ENCODE measurements around the gene MRPS22. TPM values are rescaled to one million over a fixed set of nuclear protein-coding genes. Genes with fewer than 3 reads are reported as not detected.

The MRPS22 gene
- total and polyA plus RNA-seq, 9 of the 15 experiments (the other 6 are each of a cell fraction or from before 2014, with no cell fraction given): 148 to 397 (median 229) TPM

DNA sequence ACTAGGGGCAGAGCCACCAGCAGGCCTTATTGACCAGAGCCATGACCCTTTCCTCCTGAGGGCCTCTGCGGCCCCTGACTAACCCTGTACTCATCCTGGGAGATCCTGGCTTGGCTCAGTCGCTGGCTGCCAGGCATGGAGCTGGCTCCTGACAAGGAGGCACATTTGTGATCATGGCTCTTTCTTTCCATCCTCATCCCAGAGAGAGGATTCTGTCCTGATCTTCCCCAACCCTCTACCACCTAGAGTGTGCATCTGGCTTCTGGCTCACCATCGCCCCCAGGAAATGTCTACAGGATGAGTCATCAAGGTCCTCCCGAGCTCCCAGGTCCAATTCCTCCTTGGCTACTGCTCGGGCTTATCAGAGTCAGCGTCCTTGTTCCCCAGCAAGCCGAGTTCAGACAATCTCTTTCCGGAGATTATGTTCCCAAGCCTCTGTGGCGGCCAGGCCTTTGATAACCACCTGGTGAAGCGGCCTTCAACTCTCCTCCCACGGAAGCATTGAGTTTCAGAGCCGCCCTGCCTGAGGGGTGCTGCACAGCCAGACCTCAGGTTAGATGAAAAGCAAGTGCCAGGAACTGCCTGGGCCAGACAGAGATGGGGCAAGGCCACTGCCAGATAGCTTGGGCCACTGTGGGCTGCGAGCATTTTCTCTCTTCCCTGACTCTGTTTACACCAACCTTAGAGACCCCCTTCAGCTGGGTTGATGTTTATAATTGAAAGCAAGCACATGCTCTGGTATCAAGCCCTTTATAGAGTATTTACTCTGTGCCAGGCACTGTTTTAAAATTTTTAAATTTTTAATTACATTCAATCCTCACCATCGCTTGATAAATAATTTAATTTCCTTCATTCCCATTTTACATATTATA, 44.3 kb upstream of the MRPS22 start (continued):
- no peak for TF ChIP-seq CCAR2 (IDR thresholded peaks at IDR 0.05; ENCODE audit: low read depth, low read length)
- TF ChIP-seq MAFK (IDR thresholded peaks at IDR 0.05; ENCODE audit: low read length): peak; percentile 6; the same call in 1 of the 2 replicates
- TF ChIP-seq RUNX1 (IDR thresholded peaks at IDR 0.05; ENCODE audit: low read depth): peak; percentile 80; the same call in 1 of the 2 replicates
- no peak for TF ChIP-seq BCL6 (CRISPR knock-in tag; IDR thresholded peaks at IDR 0.05)
- no peak for TF ChIP-seq POLR2AphosphoS2 (IDR thresholded peaks at IDR 0.05; ENCODE audit: low read length)
- no peak for TF ChIP-seq ZNF140 (CRISPR knock-in tag; IDR thresholded peaks at IDR 0.05)
- TF ChIP-seq, protein P1, sequence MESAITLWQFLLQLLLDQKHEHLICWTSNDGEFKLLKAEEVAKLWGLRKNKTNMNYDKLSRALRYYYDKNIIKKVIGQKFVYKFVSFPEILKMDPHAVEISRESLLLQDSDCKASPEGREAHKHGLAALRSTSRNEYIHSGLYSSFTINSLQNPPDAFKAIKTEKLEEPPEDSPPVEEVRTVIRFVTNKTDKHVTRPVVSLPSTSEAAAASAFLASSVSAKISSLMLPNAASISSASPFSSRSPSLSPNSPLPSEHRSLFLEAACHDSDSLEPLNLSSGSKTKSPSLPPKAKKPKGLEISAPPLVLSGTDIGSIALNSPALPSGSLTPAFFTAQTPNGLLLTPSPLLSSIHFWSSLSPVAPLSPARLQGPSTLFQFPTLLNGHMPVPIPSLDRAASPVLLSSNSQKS (CRISPR knock-in tag; IDR thresholded peaks at IDR 0.05): no peak
- peak; percentile 53 for TF ChIP-seq MEIS2 (IDR thresholded peaks at IDR 0.05; ENCODE audit: partially characterized antibody)
- TF ChIP-seq TOE1 (IDR thresholded peaks at IDR 0.05; ENCODE audit: borderline replicate concordance): 0 out of 2 replicates have a peak, but pooled peaks have one; percentile 61
- TF ChIP-seq TOE1 (CRISPR knock-in tag; IDR thresholded peaks at IDR 0.05; ENCODE audit: borderline replicate concordance, low read depth): no peak
- no peak for TF ChIP-seq SREBF1 (IDR thresholded peaks at IDR 0.05; ENCODE audit: borderline replicate concordance, low read depth, low read length)
- TF ChIP-seq, protein P2, sequence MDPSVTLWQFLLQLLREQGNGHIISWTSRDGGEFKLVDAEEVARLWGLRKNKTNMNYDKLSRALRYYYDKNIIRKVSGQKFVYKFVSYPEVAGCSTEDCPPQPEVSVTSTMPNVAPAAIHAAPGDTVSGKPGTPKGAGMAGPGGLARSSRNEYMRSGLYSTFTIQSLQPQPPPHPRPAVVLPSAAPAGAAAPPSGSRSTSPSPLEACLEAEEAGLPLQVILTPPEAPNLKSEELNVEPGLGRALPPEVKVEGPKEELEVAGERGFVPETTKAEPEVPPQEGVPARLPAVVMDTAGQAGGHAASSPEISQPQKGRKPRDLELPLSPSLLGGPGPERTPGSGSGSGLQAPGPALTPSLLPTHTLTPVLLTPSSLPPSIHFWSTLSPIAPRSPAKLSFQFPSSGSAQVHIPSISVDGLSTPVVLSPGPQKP (CRISPR knock-in tag; IDR thresholded peaks at IDR 0.05): no peak
- no peak for TF ChIP-seq BACH1 (tag; IDR thresholded peaks at IDR 0.05)
- TF ChIP-seq, protein P3, sequence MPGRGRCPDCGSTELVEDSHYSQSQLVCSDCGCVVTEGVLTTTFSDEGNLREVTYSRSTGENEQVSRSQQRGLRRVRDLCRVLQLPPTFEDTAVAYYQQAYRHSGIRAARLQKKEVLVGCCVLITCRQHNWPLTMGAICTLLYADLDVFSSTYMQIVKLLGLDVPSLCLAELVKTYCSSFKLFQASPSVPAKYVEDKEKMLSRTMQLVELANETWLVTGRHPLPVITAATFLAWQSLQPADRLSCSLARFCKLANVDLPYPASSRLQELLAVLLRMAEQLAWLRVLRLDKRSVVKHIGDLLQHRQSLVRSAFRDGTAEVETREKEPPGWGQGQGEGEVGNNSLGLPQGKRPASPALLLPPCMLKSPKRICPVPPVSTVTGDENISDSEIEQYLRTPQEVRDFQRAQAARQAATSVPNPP (IDR thresholded peaks at IDR 0.05; ENCODE audit: borderline replicate concordance, insufficient read depth, insufficient read length): no peak
- no peak for TF ChIP-seq HEY1 (CRISPR knock-in tag; IDR thresholded peaks at IDR 0.05; ENCODE audit: borderline replicate concordance)
- TF ChIP-seq, protein P4, sequence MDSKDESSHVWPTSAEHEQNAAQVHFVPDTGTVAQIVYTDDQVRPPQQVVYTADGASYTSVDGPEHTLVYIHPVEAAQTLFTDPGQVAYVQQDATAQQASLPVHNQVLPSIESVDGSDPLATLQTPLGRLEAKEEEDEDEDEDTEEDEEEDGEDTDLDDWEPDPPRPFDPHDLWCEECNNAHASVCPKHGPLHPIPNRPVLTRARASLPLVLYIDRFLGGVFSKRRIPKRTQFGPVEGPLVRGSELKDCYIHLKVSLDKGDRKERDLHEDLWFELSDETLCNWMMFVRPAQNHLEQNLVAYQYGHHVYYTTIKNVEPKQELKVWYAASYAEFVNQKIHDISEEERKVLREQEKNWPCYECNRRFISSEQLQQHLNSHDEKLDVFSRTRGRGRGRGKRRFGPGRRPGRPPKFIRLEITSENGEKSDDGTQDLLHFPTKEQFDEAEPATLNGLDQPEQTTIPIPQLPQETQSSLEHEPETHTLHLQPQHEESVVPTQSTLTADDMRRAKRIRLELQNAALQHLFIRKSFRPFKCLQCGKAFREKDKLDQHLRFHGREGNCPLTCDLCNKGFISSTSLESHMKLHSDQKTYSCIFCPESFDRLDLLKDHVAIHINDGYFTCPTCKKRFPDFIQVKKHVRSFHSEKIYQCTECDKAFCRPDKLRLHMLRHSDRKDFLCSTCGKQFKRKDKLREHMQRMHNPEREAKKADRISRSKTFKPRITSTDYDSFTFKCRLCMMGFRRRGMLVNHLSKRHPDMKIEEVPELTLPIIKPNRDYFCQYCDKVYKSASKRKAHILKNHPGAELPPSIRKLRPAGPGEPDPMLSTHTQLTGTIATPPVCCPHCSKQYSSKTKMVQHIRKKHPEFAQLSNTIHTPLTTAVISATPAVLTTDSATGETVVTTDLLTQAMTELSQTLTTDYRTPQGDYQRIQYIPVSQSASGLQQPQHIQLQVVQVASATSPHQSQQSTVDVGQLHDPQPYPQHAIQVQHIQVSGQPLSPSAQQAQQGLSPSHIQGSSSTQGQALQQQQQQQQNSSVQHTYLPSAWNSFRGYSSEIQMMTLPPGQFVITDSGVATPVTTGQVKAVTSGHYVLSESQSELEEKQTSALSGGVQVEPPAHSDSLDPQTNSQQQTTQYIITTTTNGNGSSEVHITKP (IDR thresholded peaks at IDR 0.05; ENCODE audit: partially characterized antibody): peak; percentile 42
- TF ChIP-seq, protein P5, sequence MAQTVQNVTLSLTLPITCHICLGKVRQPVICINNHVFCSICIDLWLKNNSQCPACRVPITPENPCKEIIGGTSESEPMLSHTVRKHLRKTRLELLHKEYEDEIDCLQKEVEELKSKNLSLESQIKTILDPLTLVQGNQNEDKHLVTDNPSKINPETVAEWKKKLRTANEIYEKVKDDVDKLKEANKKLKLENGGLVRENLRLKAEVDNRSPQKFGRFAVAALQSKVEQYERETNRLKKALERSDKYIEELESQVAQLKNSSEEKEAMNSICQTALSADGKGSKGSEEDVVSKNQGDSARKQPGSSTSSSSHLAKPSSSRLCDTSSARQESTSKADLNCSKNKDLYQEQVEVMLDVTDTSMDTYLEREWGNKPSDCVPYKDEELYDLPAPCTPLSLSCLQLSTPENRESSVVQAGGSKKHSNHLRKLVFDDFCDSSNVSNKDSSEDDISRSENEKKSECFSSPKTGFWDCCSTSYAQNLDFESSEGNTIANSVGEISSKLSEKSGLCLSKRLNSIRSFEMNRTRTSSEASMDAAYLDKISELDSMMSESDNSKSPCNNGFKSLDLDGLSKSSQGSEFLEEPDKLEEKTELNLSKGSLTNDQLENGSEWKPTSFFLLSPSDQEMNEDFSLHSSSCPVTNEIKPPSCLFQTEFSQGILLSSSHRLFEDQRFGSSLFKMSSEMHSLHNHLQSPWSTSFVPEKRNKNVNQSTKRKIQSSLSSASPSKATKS (CRISPR knock-in tag; IDR thresholded peaks at IDR 0.05): no peak
- TF ChIP-seq HNRNPH1 (optimal IDR thresholded peaks at IDR 0.05; ENCODE audit: low read depth, low read length): no peak
